Measurements from ENCODE around the gene KLHL24.
"Not testable (repeated sequence)": the region's sequence is repeated elsewhere in the genome, so short reads cannot be mapped to it uniquely, and the experiment has no call there.

KLHL24 gene

GRCh38 chr3:183592821-183593220 lies 42.6 kb upstream of the KLHL24 start:
- no peak overlapping the region for H3K4me3 ChIP-seq (ENCODE audit: low read depth, low read length)
- DNase-seq: no peak
- H3K36me3 ChIP-seq: no peaks in the 10 kb centered on the region
- no peak for TF ChIP-seq CTCF (IDR thresholded peaks at IDR 0.05; ENCODE audit: low read depth, low read length)
- H3K9me3 ChIP-seq: no peaks in the 10 kb centered on the region
- H3K4me1 ChIP-seq: no peaks in the 10 kb centered on the region
- no peaks in the 10 kb centered on the region for H3K27me3 ChIP-seq

- Histone ChIP-seq H3K9me3 (no peaks in the 10 kb centered on the region), H3K4me1 (no peaks in the 10 kb centered on the region), H3K4me3 (ENCODE audit: low read depth, low read length) (no peak overlapping the region), H3K27me3 (no peaks in the 10 kb centered on the region), H3K36me3 (no peaks in the 10 kb centered on the region)
- no peak for TF ChIP-seq CTCF (IDR thresholded peaks at IDR 0.05; ENCODE audit: low read depth, low read length)
- DNase-seq: no peak
Measured at GRCh38 chr3:183594636-183595035, 40.8 kb upstream of the KLHL24 start.

GRCh38 chr3:183597959-183598358 lies 37.5 kb upstream of the KLHL24 start:
- TF ChIP-seq CTCF (IDR thresholded peaks at IDR 0.05; ENCODE audit: low read depth, low read length): no peak
- no peak for DNase-seq
- no peaks in the 10 kb centered on the region for H3K36me3 ChIP-seq
- no peak overlapping the region for H3K4me3 ChIP-seq (ENCODE audit: low read depth, low read length)
- H3K4me1 ChIP-seq: no peaks in the 10 kb centered on the region
- H3K9me3 ChIP-seq: no peaks in the 10 kb centered on the region
- no peaks in the 10 kb centered on the region for H3K27me3 ChIP-seq

GRCh38 chr3:183611326-183611725 lies 24.1 kb upstream of the KLHL24 start:
- H3K4me1 ChIP-seq; H3K4me3 ChIP-seq (ENCODE audit: low read depth, low read length); DNase-seq; H3K27me3 ChIP-seq; H3K36me3 ChIP-seq; H3K9me3 ChIP-seq: not testable (repeated sequence)

- no peak for TF ChIP-seq CTCF (IDR thresholded peaks at IDR 0.05; ENCODE audit: low read depth, low read length)
- Histone ChIP-seq H3K27me3 (no peaks in the 10 kb centered on the region), H3K4me3 (ENCODE audit: low read depth, low read length) (no peak overlapping the region), H3K9me3 (no peaks in the 10 kb centered on the region), H3K36me3 (no peaks in the 10 kb centered on the region), H3K4me1 (peaks cover 7% of the 10 kb centered on the region)
- no peak for DNase-seq
Measured at GRCh38 chr3:183613366-183614285, 21.8 kb upstream of the KLHL24 start.

- H3K4me1 ChIP-seq: peaks cover 3% of the 10 kb centered on the region
- no peaks in the 10 kb centered on the region for H3K9me3 ChIP-seq
- H3K36me3 ChIP-seq: no peaks in the 10 kb centered on the region
- H3K27me3 ChIP-seq: no peaks in the 10 kb centered on the region
- no peak for DNase-seq
- no peak for TF ChIP-seq CTCF (IDR thresholded peaks at IDR 0.05; ENCODE audit: low read depth, low read length)
- no peak overlapping the region for H3K4me3 ChIP-seq (ENCODE audit: low read depth, low read length)
Measured at GRCh38 chr3:183618542-183618941, 16.9 kb upstream of the KLHL24 start.

All from BE2C (cell line).